Measurements from ENCODE around the gene EVC. TPM values are rescaled to one million over a fixed set of nuclear protein-coding genes. Genes with fewer than 3 reads are reported as not detected.

Gene EVC
- total RNA-seq, 1 donor from 2014 or later, result 13.5 TPM

DNA sequence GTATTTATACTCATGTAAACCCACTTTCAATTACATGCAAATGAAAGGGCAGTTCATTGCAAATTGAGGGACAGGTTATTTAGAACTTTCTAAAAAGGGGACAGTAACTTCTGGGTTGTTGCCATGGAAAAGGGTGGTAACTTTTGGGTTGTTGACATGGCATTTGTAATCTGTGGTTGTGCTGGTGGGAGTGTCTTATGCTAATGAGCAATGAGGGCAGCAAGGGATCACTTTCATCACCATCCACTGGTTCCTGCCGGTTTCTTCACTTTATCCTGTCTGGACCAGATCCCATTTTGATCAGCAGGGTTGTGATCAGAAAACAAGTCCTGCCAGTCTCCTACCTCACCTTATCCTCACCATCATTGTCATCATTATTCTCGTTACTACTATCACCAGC is 32.0 kb downstream of the EVC start:
- H3K4me3 ChIP-seq (ENCODE audit: low read depth, low read length), result no peak overlapping the region
- no peak for DNase-seq (ENCODE audit: low read depth)
- TF ChIP-seq, protein P1, sequence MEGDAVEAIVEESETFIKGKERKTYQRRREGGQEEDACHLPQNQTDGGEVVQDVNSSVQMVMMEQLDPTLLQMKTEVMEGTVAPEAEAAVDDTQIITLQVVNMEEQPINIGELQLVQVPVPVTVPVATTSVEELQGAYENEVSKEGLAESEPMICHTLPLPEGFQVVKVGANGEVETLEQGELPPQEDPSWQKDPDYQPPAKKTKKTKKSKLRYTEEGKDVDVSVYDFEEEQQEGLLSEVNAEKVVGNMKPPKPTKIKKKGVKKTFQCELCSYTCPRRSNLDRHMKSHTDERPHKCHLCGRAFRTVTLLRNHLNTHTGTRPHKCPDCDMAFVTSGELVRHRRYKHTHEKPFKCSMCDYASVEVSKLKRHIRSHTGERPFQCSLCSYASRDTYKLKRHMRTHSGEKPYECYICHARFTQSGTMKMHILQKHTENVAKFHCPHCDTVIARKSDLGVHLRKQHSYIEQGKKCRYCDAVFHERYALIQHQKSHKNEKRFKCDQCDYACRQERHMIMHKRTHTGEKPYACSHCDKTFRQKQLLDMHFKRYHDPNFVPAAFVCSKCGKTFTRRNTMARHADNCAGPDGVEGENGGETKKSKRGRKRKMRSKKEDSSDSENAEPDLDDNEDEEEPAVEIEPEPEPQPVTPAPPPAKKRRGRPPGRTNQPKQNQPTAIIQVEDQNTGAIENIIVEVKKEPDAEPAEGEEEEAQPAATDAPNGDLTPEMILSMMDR (conservative IDR thresholded peaks at IDR 0.05; ENCODE audit: low read depth, low read length), result no peak

GRCh38 chr4:5746250-5746649 is 35.2 kb downstream of the EVC start:
- TF ChIP-seq, protein P1 (conservative IDR thresholded peaks at IDR 0.05; ENCODE audit: low read depth, low read length), result no peak
- no peak for DNase-seq (ENCODE audit: low read depth)
- H3K4me3 ChIP-seq (ENCODE audit: low read depth, low read length), result no peak overlapping the region

GRCh38 chr4:5746829-5747737 is 36.1 kb downstream of the EVC start:
- peak; percentile 69 for DNase-seq (ENCODE audit: low read depth)
- TF ChIP-seq, protein P1 (conservative IDR thresholded peaks at IDR 0.05; ENCODE audit: low read depth, low read length), result no peak
- H3K4me3 ChIP-seq (ENCODE audit: low read depth, low read length), result no peak overlapping the region

GRCh38 chr4:5747738-5748375 is 36.9 kb downstream of the EVC start:
- TF ChIP-seq, protein P1 (conservative IDR thresholded peaks at IDR 0.05; ENCODE audit: low read depth, low read length), result no peak
- DNase-seq (ENCODE audit: low read depth), result peak; percentile 90
- H3K4me3 ChIP-seq (ENCODE audit: low read depth, low read length), result no peak overlapping the region

GRCh38 chr4:5749568-5749967 is 38.6 kb downstream of the EVC start:
- no peak overlapping the region for H3K4me3 ChIP-seq (ENCODE audit: low read depth, low read length)
- TF ChIP-seq, protein P1 (conservative IDR thresholded peaks at IDR 0.05; ENCODE audit: low read depth, low read length), result no peak
- DNase-seq (ENCODE audit: low read depth), result no peak

DNA sequence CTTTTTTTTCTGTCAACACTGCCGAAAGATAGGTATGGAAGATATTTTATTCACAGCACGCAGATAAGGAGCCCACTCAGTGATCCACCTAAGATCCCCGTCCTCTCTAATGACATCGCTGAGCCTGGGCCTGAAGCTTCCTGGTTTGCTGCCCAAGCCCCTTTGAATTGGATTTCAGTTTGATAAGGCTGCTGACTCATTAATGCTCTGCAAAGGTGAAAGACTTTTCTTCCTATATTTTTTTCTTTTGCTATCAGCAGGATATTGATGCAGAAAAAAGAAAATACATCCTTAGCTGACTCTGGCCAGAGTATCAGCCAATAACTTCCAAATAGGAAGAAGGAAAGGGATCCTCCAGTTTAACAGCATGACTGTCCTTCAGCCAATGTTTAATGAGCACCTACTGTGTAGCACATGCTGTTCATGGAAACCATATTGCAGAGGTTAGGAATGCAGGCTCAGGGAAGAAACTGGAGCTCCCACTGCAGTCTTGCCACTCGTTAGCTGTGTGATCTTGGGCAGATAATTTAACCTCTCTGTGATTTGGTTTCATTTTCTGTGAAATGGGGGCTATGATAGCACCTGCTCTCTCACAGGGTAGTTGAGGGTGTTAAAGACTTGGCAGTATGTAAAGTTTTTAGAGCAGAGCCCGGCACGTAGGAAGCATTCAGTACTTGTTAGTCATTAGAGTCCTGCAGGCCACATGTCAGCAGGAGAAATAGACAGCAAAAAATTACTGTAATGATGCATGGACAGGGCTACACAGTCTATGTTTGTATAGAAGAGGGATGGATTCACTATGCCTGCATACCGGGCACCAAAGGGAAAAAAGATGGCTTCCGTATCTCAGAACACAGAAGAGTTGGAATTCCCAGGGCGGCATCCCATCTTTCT is 39.3 kb downstream of the EVC start:
- no peak overlapping the region for H3K4me3 ChIP-seq (ENCODE audit: low read depth, low read length)
- TF ChIP-seq, protein P1 (conservative IDR thresholded peaks at IDR 0.05; ENCODE audit: low read depth, low read length), result no peak
- peak; percentile 37 for DNase-seq (ENCODE audit: low read depth)
